IMR-90 (cell line): ENCODE results near the gene GCFC2. TPM values are rescaled to one million over a fixed set of nuclear protein-coding genes. Genes with fewer than 3 reads are reported as not detected.

Experiments used
- ATAC-seq: fragments of 200-7000 bp; cut with Tn5 transposase; 2 replicates; pipeline ENCODE4 v1.9.1; 2020; ENCODE audit warnings: low read depth, mild to moderate bottlenecking, moderate library complexity
- BruUV-seq: library from RNA; stranded (reverse); fragments of 400-500 nt; replicated peaks from 2 replicates; lab custom pipeline; 2021; lab: Mats Ljungman, UMichigan
- CTCF ChIA-PET: fragments of 300-600 bp; formaldehyde crosslinking; extraction: SDS; loops from one replicate; lab custom pipeline; 2021; ENCODE audit warnings: antibody characterized with exemption; lab: Yijun Ruan, JAX
- POLR2A ChIA-PET: fragments of 300-600 bp; sonication (Branson Sonifier 250); formaldehyde crosslinking; loops from one replicate; lab custom pipeline; 2022; ENCODE audit warnings: antibody characterized with exemption; ENCODE audit not compliant: unreplicated experiment; lab: Charles Lee
- DNase-seq: peaks from one replicate; pipeline ENCODE4 v3.0.0; 2013
- H2AFZ ChIP-seq: replicated peaks from 2 replicates; pipeline ENCODE3; 2013; ENCODE audit warnings: low read length, mild to moderate bottlenecking; ENCODE audit not compliant: poor library complexity
- H2AK5ac ChIP-seq: 2 replicates; pipeline ENCODE4 v1.6.1; 2013; ENCODE audit warnings: low read depth, low read length, inconsistent platforms
- H2AK9ac ChIP-seq: replicated peaks from 2 replicates; pipeline ENCODE3; 2013; ENCODE audit warnings: mild to moderate bottlenecking, low read depth, low read length, moderate library complexity; ENCODE audit not compliant: poor library complexity
- H2BK120ac ChIP-seq: 2 replicates; pipeline ENCODE4 v1.6.1; 2013; ENCODE audit warnings: low read depth, low read length, inconsistent platforms
- H2BK15ac ChIP-seq: 3 replicates; pipeline ENCODE4 v1.6.1; 2013; ENCODE audit warnings: low read depth, low read length, inconsistent platforms
- H2BK20ac ChIP-seq: 2 replicates; pipeline ENCODE4 v1.6.1; 2013; ENCODE audit warnings: low read depth, mild to moderate bottlenecking, inconsistent platforms, low read length, moderate library complexity
- H2BK5ac ChIP-seq: 2 replicates; pipeline ENCODE4 v1.6.1; 2013; ENCODE audit warnings: mild to moderate bottlenecking, low read depth, low read length, inconsistent platforms; ENCODE audit not compliant: poor library complexity, severe bottlenecking
- H3K14ac ChIP-seq: replicated peaks from 2 replicates; pipeline ENCODE4 v1.6.1; 2013; ENCODE audit warnings: low read depth, low read length, inconsistent platforms
- H3K18ac ChIP-seq: 2 replicates; pipeline ENCODE4 v1.6.1; 2013; ENCODE audit warnings: low read depth, low read length, control low read depth
- H3K23ac ChIP-seq: 2 replicates; pipeline ENCODE4 v1.6.1; 2013; ENCODE audit warnings: low read depth, low read length, inconsistent platforms
- H3K27ac ChIP-seq: 2 replicates; pipeline ENCODE4 v1.5.1; 2013; ENCODE audit warnings: mild to moderate bottlenecking, control low read depth, low read length; ENCODE audit not compliant: insufficient read depth
- H3K27me3 ChIP-seq: 2 replicates; pipeline ENCODE4 v1.6.1; 2013; ENCODE audit warnings: low read length; ENCODE audit not compliant: control insufficient read depth, insufficient read depth
- H3K36me3 ChIP-seq: 2 replicates; pipeline ENCODE4 v1.6.1; 2013; ENCODE audit warnings: low read length, mixed read lengths; ENCODE audit not compliant: control insufficient read depth, insufficient read depth
- H3K4ac ChIP-seq: 2 replicates; pipeline ENCODE4 v1.6.1; 2013; ENCODE audit warnings: low read depth, low read length, inconsistent platforms
- H3K4me1 ChIP-seq: 2 replicates; pipeline ENCODE4 v1.6.1; 2013; ENCODE audit warnings: low read length, mixed read lengths; ENCODE audit not compliant: control insufficient read depth, insufficient read depth
- H3K4me2 ChIP-seq: 2 replicates; pipeline ENCODE4 v1.6.1; 2013; ENCODE audit warnings: low read depth, mild to moderate bottlenecking, control low read depth, low read length, moderate library complexity
- H3K4me3 ChIP-seq: 2 replicates; pipeline ENCODE4 v1.5.1; 2013; ENCODE audit warnings: low read depth, mild to moderate bottlenecking, control low read depth, low read length, moderate library complexity; ENCODE audit not compliant: insufficient read depth
- H3K56ac ChIP-seq: 2 replicates; pipeline ENCODE4 v1.6.1; 2013; ENCODE audit warnings: low read length, inconsistent platforms; ENCODE audit not compliant: insufficient read depth; ENCODE audit errors: extremely low read depth
- H3K79me1 ChIP-seq, 2 experiments: 2 replicates each; pipeline ENCODE4 v1.6.1; 2013; ENCODE audit warnings: low read length in 2 of 2, inconsistent platforms in 1 of 2, low read depth in 1 of 2
- H3K9ac ChIP-seq: 2 replicates; pipeline ENCODE4 v1.6.1; 2013; ENCODE audit warnings: low read depth, low read length, control low read depth
- H3K9me1 ChIP-seq: 2 replicates; pipeline ENCODE4 v1.6.1; 2013; ENCODE audit warnings: low read length, inconsistent platforms; ENCODE audit not compliant: insufficient read depth
- H3K9me3 ChIP-seq: 2 replicates; pipeline ENCODE4 v1.6.1; 2013; ENCODE audit warnings: low read length; ENCODE audit not compliant: control insufficient read depth, insufficient read depth
- H4K20me1 ChIP-seq: 2 replicates; pipeline ENCODE4 v1.6.1; 2013; ENCODE audit warnings: low read length, inconsistent platforms; ENCODE audit not compliant: insufficient read depth
- H4K5ac ChIP-seq: 2 replicates; pipeline ENCODE4 v1.6.1; 2013; ENCODE audit warnings: mild to moderate bottlenecking, low read depth, low read length, control low read depth
- H4K8ac ChIP-seq, 2 experiments: 2 replicates each; pipeline ENCODE4 v1.6.1; 2013; ENCODE audit warnings: low read depth in 2 of 2, low read length in 2 of 2, control low read depth in 1 of 2, inconsistent platforms in 1 of 2
- H4K91ac ChIP-seq: 2 replicates; pipeline ENCODE4 v1.6.1; 2013; ENCODE audit warnings: low read depth, low read length, inconsistent platforms; ENCODE audit not compliant: insufficient read depth
- BHLHE40 ChIP-seq: fragments of 150-350 bp; IDR thresholded peaks from 2 replicates; pipeline ENCODE4 v1.6.1; 2016; ENCODE audit warnings: mild to moderate bottlenecking, low read depth, low read length
- CEBPB ChIP-seq: IDR thresholded peaks from 2 replicates; pipeline ENCODE4 v1.6.1; 2012; ENCODE audit warnings: low read depth, low read length, improper control_type of control experiment
- CHD1 ChIP-seq: IDR thresholded peaks from 2 replicates; pipeline ENCODE4 v1.6.1; 2012; ENCODE audit warnings: low read depth, low read length, improper control_type of control experiment
- FOS ChIP-seq: fragments of 150-350 bp; IDR thresholded peaks from 2 replicates; pipeline ENCODE4 v1.6.1; 2016; ENCODE audit warnings: low read depth, low read length
- MAFK ChIP-seq: IDR thresholded peaks from 2 replicates; pipeline ENCODE4 v1.6.1; 2012; ENCODE audit warnings: low read depth, low read length, improper control_type of control experiment
- MAZ ChIP-seq: IDR thresholded peaks from 2 replicates; pipeline ENCODE4 v1.6.1; 2012; ENCODE audit warnings: low read depth, mild to moderate bottlenecking, low read length, improper control_type of control experiment, moderate library complexity, borderline replicate concordance
- MXI1 ChIP-seq: IDR thresholded peaks from 2 replicates; pipeline ENCODE4 v1.6.1; 2012; ENCODE audit warnings: low read depth, mild to moderate bottlenecking, low read length, moderate library complexity, borderline replicate concordance
- NFE2L2 ChIP-seq: fragments of 150-350 bp; IDR thresholded peaks from 2 replicates; pipeline ENCODE4 v1.6.1; 2016; ENCODE audit warnings: low read depth, mild to moderate bottlenecking, low read length
- POLR2A ChIP-seq: IDR thresholded peaks from 2 replicates; pipeline ENCODE4 v1.6.1; 2012; ENCODE audit warnings: mild to moderate bottlenecking, low read depth, low read length
- RAD21 ChIP-seq: IDR thresholded peaks from 2 replicates; pipeline ENCODE4 v1.6.1; 2012; ENCODE audit warnings: low read length, improper control_type of control experiment
- RCOR1 ChIP-seq: IDR thresholded peaks from 2 replicates; pipeline ENCODE4 v1.6.1; 2012; ENCODE audit warnings: mild to moderate bottlenecking, low read length, improper control_type of control experiment; ENCODE audit not compliant: insufficient replicate concordance
- RFX5 ChIP-seq: IDR thresholded peaks from 2 replicates; pipeline ENCODE4 v1.8.0; 2012; ENCODE audit warnings: low read depth, mild to moderate bottlenecking, low read length, moderate library complexity
- SMC3 ChIP-seq: fragments of 150-350 bp; IDR thresholded peaks from 2 replicates; pipeline ENCODE4 v1.6.1; 2016; ENCODE audit warnings: low read depth, mild to moderate bottlenecking, antibody characterized with exemption, low read length, moderate library complexity
- WGBS, 2 experiments: methylation state at CpG; one replicate each; pipeline versions ENCODE4 v1.1.5 to v1.1.7; 2013; ENCODE audit warnings: missing lambda C conversion rate in 2 of 2; ENCODE audit not compliant: insufficient read length in 1 of 2; ENCODE audit errors: extremely low coverage in 2 of 2; 5-methylcytosine and 5-hydroxymethylcytosine counted together
- dilution Hi-C: fragments of 300-500 bp; cut with HindIII; formaldehyde crosslinking; loops from one replicate; pipeline ENCODE4 v1.14.3; 2018; ENCODE audit warnings: low sequenced_read_pairs; ENCODE audit not compliant: unreplicated experiment
- in situ Hi-C: fragments of 300-500 bp; cut with MboI; formaldehyde crosslinking; loops from 3 replicates; pipeline ENCODE4 v1.14.3; 2019; ENCODE audit warnings: low sequenced_read_pairs, inconsistent platforms, mixed read lengths
- intact Hi-C: fragments of 100-400 bp; cut with micrococcal nuclease; formaldehyde crosslinking; loops from 2 replicates; pipeline ENCODE4 v1.10.0; 2022
- polyA plus RNA-seq, 3 experiments: library from polyadenylated mRNA; depleted of rRNA; stranded (reverse); fragments of >200 nt; gene quantifications; 2 replicates each; pipeline ENCODE4 v1.2.3, GENCODE V29; 2012; ENCODE audit warnings: low replicate concordance in 1 of 3
- total RNA-seq: library from RNA; depleted of rRNA; stranded (reverse); fragments of >200 nt; gene quantifications from 2 replicates; pipeline ENCODE4 v1.2.3, GENCODE V29; 2012
- TF ChIP-seq, protein P1 (sequence below): conservative IDR thresholded peaks from 2 replicates; pipeline ENCODE4 v1.5.1; 2012; ENCODE audit warnings: mild to moderate bottlenecking, low read depth, low read length, improper control_type of control experiment
- TF ChIP-seq, protein P2 (sequence below): fragments of 150-350 bp; IDR thresholded peaks from 2 replicates; pipeline ENCODE4 v1.6.1; 2016; ENCODE audit warnings: low read depth, mild to moderate bottlenecking, low read length, moderate library complexity, borderline replicate concordance
- TF ChIP-seq, protein P3 (sequence below): fragments of 150-350 bp; IDR thresholded peaks from 2 replicates; pipeline ENCODE4 v1.6.1; 2017; ENCODE audit warnings: mild to moderate bottlenecking, antibody characterized with exemption, low read length, low read depth

The GCFC2 gene
- total and polyA plus RNA-seq, 2 of the 4 experiments (the other 2 are of a cell fraction) = 6.4 to 10.0 TPM

DNA sequence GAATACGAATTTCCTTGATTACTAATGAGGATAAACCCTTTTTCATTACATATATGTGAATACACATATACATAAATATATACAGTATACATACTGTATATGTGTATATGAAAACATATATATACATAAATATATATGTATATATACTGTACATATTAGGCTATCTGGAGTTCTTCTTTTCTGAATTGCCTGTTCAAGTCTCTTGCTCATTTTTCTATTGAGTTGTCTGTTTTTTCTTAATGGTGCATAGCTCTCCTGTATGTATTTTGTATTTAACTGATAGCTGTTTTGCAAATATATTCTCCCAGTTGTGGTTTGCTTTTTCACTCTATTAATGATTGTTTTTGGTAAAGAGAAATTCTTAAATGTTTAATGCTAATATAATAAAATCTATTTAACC, 8.9 kb upstream of the GCFC2 start:
- no peak overlapping the region for H4K91ac ChIP-seq
- no peak overlapping the region for H3K4ac ChIP-seq
- H3K4me2 ChIP-seq = no peak overlapping the region
- no peak overlapping the region for H3K27ac ChIP-seq
- no peak for DNase-seq
- H3K4me3 ChIP-seq = no peak overlapping the region
- H3K9ac ChIP-seq = no peak overlapping the region
- H3K14ac ChIP-seq = no peak overlapping the region
- no TSS peak for BruUV-seq
- no peak overlapping the region for H4K8ac ChIP-seq
- CTCF ChIA-PET = no interaction called here
- no peaks in the 10 kb centered on the region for H4K20me1 ChIP-seq
- H3K27me3 ChIP-seq = no peaks in the 10 kb centered on the region; the same call in 1 of the 2 replicates
- H2AFZ ChIP-seq = no peak overlapping the region
- H3K36me3 ChIP-seq = no peaks in the 10 kb centered on the region
- no peaks in the 10 kb centered on the region for H3K9me3 ChIP-seq
- POLR2A ChIA-PET = no interaction called here
- no peak overlapping the region for H3K56ac ChIP-seq
- no peak overlapping the region for H3K23ac ChIP-seq
- dilution Hi-C loops (no loop called here), intact Hi-C loops (no loop called here), in situ Hi-C loops (no loop called here)
- no peaks in the 10 kb centered on the region; the same call in 1 of the 2 replicates for H3K4me1 ChIP-seq
- WGBS, 2 experiments = no CpG with 5 or more reads among the region's 1 CpG
- H2BK15ac ChIP-seq = no peak overlapping the region
- H3K79me1 ChIP-seq = no peaks in the 10 kb centered on the region
- no peak overlapping the region for H2BK5ac ChIP-seq
- H2BK20ac ChIP-seq = no peak overlapping the region
- no peak overlapping the region for H2AK9ac ChIP-seq
- no peak overlapping the region for H2AK5ac ChIP-seq
- no peak overlapping the region for H3K18ac ChIP-seq
- H2BK120ac ChIP-seq = no peak overlapping the region
- H4K5ac ChIP-seq = no peak overlapping the region
- no peak for ATAC-seq
- H3K9me1 ChIP-seq = no peaks in the 10 kb centered on the region
- TF ChIP-seq FOS = no peak
- no peak for TF ChIP-seq MAFK
- TF ChIP-seq, protein P1, sequence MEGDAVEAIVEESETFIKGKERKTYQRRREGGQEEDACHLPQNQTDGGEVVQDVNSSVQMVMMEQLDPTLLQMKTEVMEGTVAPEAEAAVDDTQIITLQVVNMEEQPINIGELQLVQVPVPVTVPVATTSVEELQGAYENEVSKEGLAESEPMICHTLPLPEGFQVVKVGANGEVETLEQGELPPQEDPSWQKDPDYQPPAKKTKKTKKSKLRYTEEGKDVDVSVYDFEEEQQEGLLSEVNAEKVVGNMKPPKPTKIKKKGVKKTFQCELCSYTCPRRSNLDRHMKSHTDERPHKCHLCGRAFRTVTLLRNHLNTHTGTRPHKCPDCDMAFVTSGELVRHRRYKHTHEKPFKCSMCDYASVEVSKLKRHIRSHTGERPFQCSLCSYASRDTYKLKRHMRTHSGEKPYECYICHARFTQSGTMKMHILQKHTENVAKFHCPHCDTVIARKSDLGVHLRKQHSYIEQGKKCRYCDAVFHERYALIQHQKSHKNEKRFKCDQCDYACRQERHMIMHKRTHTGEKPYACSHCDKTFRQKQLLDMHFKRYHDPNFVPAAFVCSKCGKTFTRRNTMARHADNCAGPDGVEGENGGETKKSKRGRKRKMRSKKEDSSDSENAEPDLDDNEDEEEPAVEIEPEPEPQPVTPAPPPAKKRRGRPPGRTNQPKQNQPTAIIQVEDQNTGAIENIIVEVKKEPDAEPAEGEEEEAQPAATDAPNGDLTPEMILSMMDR = no peak
- TF ChIP-seq, protein P2, sequence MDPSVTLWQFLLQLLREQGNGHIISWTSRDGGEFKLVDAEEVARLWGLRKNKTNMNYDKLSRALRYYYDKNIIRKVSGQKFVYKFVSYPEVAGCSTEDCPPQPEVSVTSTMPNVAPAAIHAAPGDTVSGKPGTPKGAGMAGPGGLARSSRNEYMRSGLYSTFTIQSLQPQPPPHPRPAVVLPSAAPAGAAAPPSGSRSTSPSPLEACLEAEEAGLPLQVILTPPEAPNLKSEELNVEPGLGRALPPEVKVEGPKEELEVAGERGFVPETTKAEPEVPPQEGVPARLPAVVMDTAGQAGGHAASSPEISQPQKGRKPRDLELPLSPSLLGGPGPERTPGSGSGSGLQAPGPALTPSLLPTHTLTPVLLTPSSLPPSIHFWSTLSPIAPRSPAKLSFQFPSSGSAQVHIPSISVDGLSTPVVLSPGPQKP = no peak
- no peak for TF ChIP-seq RCOR1
- TF ChIP-seq CEBPB = no peak
- no peak for TF ChIP-seq MXI1
- no peak for TF ChIP-seq MAZ
- TF ChIP-seq POLR2A = no peak
- TF ChIP-seq RAD21 = no peak
- TF ChIP-seq CHD1 = no peak
- TF ChIP-seq NFE2L2 = no peak
- no peak for TF ChIP-seq RFX5
- TF ChIP-seq SMC3 = no peak
- TF ChIP-seq, protein P3, sequence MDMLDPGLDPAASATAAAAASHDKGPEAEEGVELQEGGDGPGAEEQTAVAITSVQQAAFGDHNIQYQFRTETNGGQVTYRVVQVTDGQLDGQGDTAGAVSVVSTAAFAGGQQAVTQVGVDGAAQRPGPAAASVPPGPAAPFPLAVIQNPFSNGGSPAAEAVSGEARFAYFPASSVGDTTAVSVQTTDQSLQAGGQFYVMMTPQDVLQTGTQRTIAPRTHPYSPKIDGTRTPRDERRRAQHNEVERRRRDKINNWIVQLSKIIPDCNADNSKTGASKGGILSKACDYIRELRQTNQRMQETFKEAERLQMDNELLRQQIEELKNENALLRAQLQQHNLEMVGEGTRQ = no peak
- TF ChIP-seq BHLHE40 = no peak
